Smooth muscle cell (in vitro differentiated cells): Measurements from ENCODE around the gene DNAH2. TPM values are rescaled to one million over a fixed set of nuclear protein-coding genes. Genes with fewer than 3 reads are reported as not detected.
A peak's percentile ranks its signal among the peaks of the same experiment; 100 is the strongest.

Source experiments
- DNase-seq: peaks from one replicate; lab custom pipeline; 2025; ENCODE audit not compliant: unreplicated experiment; lab: John Stamatoyannopoulos, UW
- H2AFZ ChIP-seq: fragments of 200-600 bp; sonication (generic); 2 replicates; pipeline ENCODE4 v1.6.0; 2016; ENCODE audit warnings: antibody characterized with exemption, low read depth, mild to moderate bottlenecking
- H3F3A ChIP-seq: fragments of 200-600 bp; sonication (generic); 2 replicates; pipeline ENCODE4 v1.6.0; 2017; ENCODE audit warnings: antibody characterized with exemption, low read depth
- H3K27ac ChIP-seq: fragments of 200-600 bp; sonication (generic); 2 replicates; pipeline ENCODE4 v1.5.1; 2016; ENCODE audit warnings: low read depth, mild to moderate bottlenecking
- H3K27me3 ChIP-seq: fragments of 200-600 bp; sonication (generic); 2 replicates; pipeline ENCODE4 v1.6.1; 2016; ENCODE audit warnings: low read depth, mild to moderate bottlenecking
- H3K36me3 ChIP-seq: fragments of 200-600 bp; sonication (generic); 2 replicates; pipeline ENCODE4 v1.5.1; 2016; ENCODE audit warnings: low read depth
- H3K4me1 ChIP-seq: fragments of 200-600 bp; sonication (generic); 2 replicates; pipeline ENCODE4 v1.5.1; 2016; ENCODE audit warnings: low read depth
- H3K4me2 ChIP-seq: fragments of 200-600 bp; sonication (generic); 2 replicates; pipeline ENCODE4 v1.6.0; 2016; ENCODE audit warnings: mild to moderate bottlenecking
- H3K4me3 ChIP-seq: fragments of 200-600 bp; sonication (generic); 2 replicates; pipeline ENCODE4 v1.5.1; 2016; ENCODE audit warnings: mild to moderate bottlenecking
- H3K79me2 ChIP-seq: fragments of 200-600 bp; sonication (generic); 2 replicates; pipeline ENCODE4 v1.6.0; 2016; ENCODE audit warnings: low read depth, mild to moderate bottlenecking
- H3K9ac ChIP-seq: fragments of 200-600 bp; sonication (generic); 2 replicates; pipeline ENCODE4 v1.6.0; 2016; ENCODE audit warnings: low read depth
- H3K9me3 ChIP-seq: fragments of 200-600 bp; sonication (generic); replicated peaks from 2 replicates; pipeline ENCODE4 v1.5.1; 2016; ENCODE audit warnings: low read depth
- H4K20me1 ChIP-seq: fragments of 200-600 bp; sonication (generic); 2 replicates; pipeline ENCODE4 v1.6.0; 2016; ENCODE audit warnings: low read depth
- CTCF ChIP-seq: fragments of 200-600 bp; sonication (generic); IDR thresholded peaks from 2 replicates; pipeline ENCODE4 v1.5.1; 2017; ENCODE audit warnings: borderline replicate concordance, mild to moderate bottlenecking, antibody characterized with exemption; ENCODE audit not compliant: insufficient read depth, poor library complexity, severe bottlenecking
- WGBS: methylation state at CpG from one replicate; pipeline ENCODE4 v1.1.7; 2016; ENCODE audit warnings: low lambda C conversion rate; 5-methylcytosine and 5-hydroxymethylcytosine counted together
- polyA plus RNA-seq: library from polyadenylated mRNA; unstranded; fragments of >200 nt; fragmentation: Nextera tagmentation; extraction: Ambion mirVana; gene quantifications from 2 replicates; pipeline ENCODE4 v1.2.1, GENCODE V29; 2016
- total RNA-seq: library from RNA; depleted of rRNA; stranded (reverse); fragments of >200 nt; gene quantifications from 2 replicates; pipeline ENCODE4 v1.2.3, GENCODE V29; 2014

Gene DNAH2
- total and polyA plus RNA-seq, 2 experiments from 2014 or later, result not detected

- TF ChIP-seq CTCF, result no peak
- H3K79me2 ChIP-seq, result peaks cover 48% of the 10 kb centered on the region
- H3K9ac ChIP-seq, result no peak overlapping the region
- H3K4me2 ChIP-seq, result no peak overlapping the region
- no peak overlapping the region for H3K4me3 ChIP-seq
- no peak overlapping the region for H2AFZ ChIP-seq
- DNase-seq, result no peak
- no peaks in the 10 kb centered on the region for H3K36me3 ChIP-seq
- H3K9me3 ChIP-seq, result no peaks in the 10 kb centered on the region
- 96% methylated on average over 17 of the region's 17 CpGs for WGBS
- H3F3A ChIP-seq, result peaks cover 33% of the 10 kb centered on the region
- H3K27ac ChIP-seq, result no peak overlapping the region
- H3K27me3 ChIP-seq, result no peaks in the 10 kb centered on the region
- peaks cover 25% of the 10 kb centered on the region for H3K4me1 ChIP-seq
- peaks cover 98% of the 10 kb centered on the region for H4K20me1 ChIP-seq
Observed at GRCh38 chr17:7850701-7851437, 133.3 kb downstream of the DNAH2 start.

GRCh38 chr17:7851438-7852261 is 134.1 kb downstream of the DNAH2 start:
- Histone ChIP-seq H3K4me2 (no peak overlapping the region), H2AFZ (no peak overlapping the region), H3K4me1 (peaks cover 32% of the 10 kb centered on the region), H3K36me3 (no peaks in the 10 kb centered on the region), H3K79me2 (peaks cover 42% of the 10 kb centered on the region), H3K27ac (no peak overlapping the region), H3K27me3 (no peaks in the 10 kb centered on the region), H3K9me3 (no peaks in the 10 kb centered on the region), H4K20me1 (peaks cover 98% of the 10 kb centered on the region), H3K4me3 (no peak overlapping the region), H3F3A (peaks cover 41% of the 10 kb centered on the region), H3K9ac (no peak overlapping the region)
- TF ChIP-seq CTCF, result peak; percentile 90
- DNase-seq, result peak; percentile 59
- WGBS, result 33% methylated on average over 60 of the region's 60 CpGs

- H2AFZ ChIP-seq, result no peak overlapping the region
- H3K27me3 ChIP-seq, result no peaks in the 10 kb centered on the region
- no peak overlapping the region for H3K27ac ChIP-seq
- no peak overlapping the region for H3K9ac ChIP-seq
- H3K9me3 ChIP-seq, result no peaks in the 10 kb centered on the region
- DNase-seq, result no peak
- H4K20me1 ChIP-seq, result peaks cover 93% of the 10 kb centered on the region
- H3F3A ChIP-seq, result peaks cover 44% of the 10 kb centered on the region
- TF ChIP-seq CTCF, result no peak
- peaks cover 37% of the 10 kb centered on the region for H3K79me2 ChIP-seq
- no peaks in the 10 kb centered on the region for H3K36me3 ChIP-seq
- peaks cover 32% of the 10 kb centered on the region for H3K4me1 ChIP-seq
- H3K4me3 ChIP-seq, result no peak overlapping the region
- 85% methylated on average over 17 of the region's 20 CpGs for WGBS
- no peak overlapping the region for H3K4me2 ChIP-seq
Observed at GRCh38 chr17:7852262-7852670, 134.7 kb downstream of the DNAH2 start.
